Right lobe of liver (tissue), 6 donors: Measurements from ENCODE around the gene CAMTA1. TPM values are rescaled to one million over a fixed set of nuclear protein-coding genes. Genes with fewer than 3 reads are reported as not detected.

ENCODE experiments used
- ATAC-seq, 4 donors: fragments of 200-7000 bp; cut with Tn5 transposase; one replicate each; pipeline ENCODE4 v1.9.1; 2020; ENCODE audit warnings: mild to moderate bottlenecking in 4 of 4, moderate library complexity in 4 of 4
- DNase-seq, 3 donors: peaks; one replicate each; pipeline ENCODE4 v3.0.0-alpha.2; 2020
- H3K27ac ChIP-seq, 3 donors: fragments of 200-600 bp; one replicate each; pipeline ENCODE4 v1.8.0; 2022
- H3K27me3 ChIP-seq, 2 donors: fragments of 200-600 bp; one replicate each; pipeline ENCODE4 v1.8.0; 2022
- H3K36me3 ChIP-seq, 4 donors: fragments of 200-600 bp; sonication (generic) in 1 of 4; one replicate each; pipeline versions ENCODE4 v1.5.1 to v1.8.0; 2017 to 2022; ENCODE audit warnings: control low read depth in 1 of 4
- H3K4me1 ChIP-seq, 4 donors: fragments of 200-600 bp; sonication (generic) in 1 of 4; one replicate each; pipeline versions ENCODE4 v1.5.1 to v1.8.0; 2017 to 2022; ENCODE audit warnings: control low read depth in 1 of 4
- H3K4me3 ChIP-seq, 3 donors: fragments of 200-600 bp; one replicate each; pipeline ENCODE4 v1.8.0; 2022
- H3K9me3 ChIP-seq, 4 donors: fragments of 200-600 bp; sonication (generic) in 1 of 4; one replicate each; pipeline versions ENCODE4 v1.5.1 to v1.8.0; 2017 to 2022; ENCODE audit warnings: control low read depth in 1 of 4
- CTCF ChIP-seq, 4 donors: fragments of 200-600 bp in 3 of 4; fragments of 450-650 bp in 1 of 4; IDR thresholded peaks; one replicate each; pipeline versions ENCODE4 v1.5.1 to v1.8.0; 2016 to 2022; ENCODE audit warnings: antibody characterized with exemption in 4 of 4, mild to moderate bottlenecking in 2 of 4
- POLR2A ChIP-seq: fragments of 450-650 bp; IDR thresholded peaks from one replicate; pipeline ENCODE4 v1.6.1; 2017; ENCODE audit warnings: antibody characterized with exemption, mild to moderate bottlenecking
- WGBS: methylation state at CpG from one replicate; pipeline ENCODE4 v1.1.6; 2018; ENCODE audit warnings: low coverage, low lambda C conversion rate; ENCODE audit not compliant: insufficient coverage; ENCODE audit errors: missing lambda C conversion rate; 5-methylcytosine and 5-hydroxymethylcytosine counted together
- intact Hi-C, 2 donors: fragments of 100-400 bp; cut with DNase I; formaldehyde crosslinking; loops; one replicate each; pipeline versions ENCODE4 v1.11.2 to v1.14.1; 2022
- total RNA-seq, 6 experiments: library from RNA; depleted of rRNA in 2 of 6; stranded (reverse); fragments of >200 nt in 2 of 6; fragmentation: NEBNext Ultra II Directional in 3 of 6; extraction: Animal tissue kit (Norgen Biotek cat#: 25700) in 3 of 6; gene quantifications; one replicate each; pipeline versions ENCODE4 v1.1.0 to v1.2.4, GENCODE V29; 2016 to 2023
- donor health status: DM: no; HTN: yes; CAD: no.
- donor health status: DM: no; HTN: no; CAD: no.
- donor health status: DM: no; HTN: no; CAD: no.
- donor health status: DM: no; HTN: yes; CAD: no.
- donor health status: DM: no; HTN: yes; CAD: no.

Gene CAMTA1
- total RNA-seq, 6 experiments from 2014 or later, result 32.3 to 49.4 (median 37.2) TPM

DNA sequence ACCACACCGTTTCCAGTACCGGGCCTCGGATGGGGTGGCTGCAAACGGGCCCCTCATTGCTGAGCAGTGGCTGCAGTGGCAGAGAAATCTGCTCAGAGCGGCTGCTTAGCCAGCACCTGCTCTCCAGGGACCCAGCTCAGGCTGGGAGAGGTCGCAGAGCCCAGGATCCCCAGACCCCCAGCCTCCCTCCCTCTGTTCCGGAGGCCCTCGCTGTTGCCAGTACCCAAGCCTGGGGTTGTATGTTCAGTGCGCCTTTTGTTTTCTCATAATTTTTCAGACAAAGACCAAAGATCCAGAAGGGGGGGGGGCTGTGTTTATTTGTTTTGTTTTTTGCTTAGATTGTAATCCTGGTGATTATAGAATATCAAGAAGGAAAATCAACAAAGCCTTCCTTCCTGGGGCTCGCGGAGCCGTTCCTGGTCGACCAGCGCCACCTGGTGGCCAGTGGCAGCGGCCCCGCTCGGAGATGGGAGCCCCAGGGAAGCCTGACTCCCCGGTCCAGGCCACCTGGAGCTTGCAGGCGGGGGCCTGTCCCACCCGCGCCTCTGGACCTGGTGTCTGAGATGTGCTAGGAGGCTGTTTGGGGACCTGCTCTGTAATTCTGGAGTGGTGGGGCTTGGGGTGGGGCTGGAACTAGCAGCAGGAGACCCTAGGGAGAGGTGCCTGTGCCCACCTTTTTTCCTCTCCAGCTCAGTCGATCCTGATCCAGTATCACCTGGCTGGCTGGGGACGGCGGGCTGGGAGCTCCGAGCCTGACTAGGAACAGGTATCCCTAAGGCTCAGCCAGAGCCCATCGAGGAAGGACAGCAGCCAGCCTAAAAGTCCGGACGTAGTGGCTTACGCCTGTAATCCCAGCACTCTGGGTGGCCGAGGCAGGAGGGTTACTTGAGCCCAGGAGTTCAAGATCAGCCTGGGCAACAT is 862.0 kb downstream of the CAMTA1 start:
- intact Hi-C loops, result loop anchor here (10.0 kb wide), 4 partner anchors 192 to 922 kb away; no protein-coding TSS in a partner anchor
- 39% methylated on average over 10 of the region's 30 CpGs for WGBS
- no peak overlapping the region for H3K4me3 ChIP-seq
- H3K4me1 ChIP-seq, result peaks cover 0 to 24% (median 2%) of the 10 kb centered on the region in 4 donors
- ATAC-seq (peak; percentile 58 to 70 (median 68)), DNase-seq (peak; percentile 75 to 78 (median 78))
- no peaks in the 10 kb centered on the region for H3K36me3 ChIP-seq
- H3K27ac ChIP-seq, result no peak overlapping the region
- TF ChIP-seq POLR2A (no peak), CTCF (IDR thresholded peaks at IDR 0.05) (peak; percentile 88 to 91 (median 90))
- H3K9me3 ChIP-seq, result no peaks in the 10 kb centered on the region
- no peaks in the 10 kb centered on the region for H3K27me3 ChIP-seq

GRCh38 chr1:7648761-7649384 is 863.6 kb downstream of the CAMTA1 start:
- 40% methylated on average over 4 of the region's 14 CpGs for WGBS
- no peaks in the 10 kb centered on the region for H3K36me3 ChIP-seq
- DNase-seq (peak in 2 of 3 donors; percentile 62 to 83), ATAC-seq (peak; percentile 28 to 76 (median 56))
- TF ChIP-seq POLR2A, result no peak
- no peak for TF ChIP-seq CTCF (IDR thresholded peaks at IDR 0.05)
- peaks cover 0 to 24% (median 2%) of the 10 kb centered on the region in 4 donors for H3K4me1 ChIP-seq
- intact Hi-C loops, result loop anchor here (10.0 kb wide), 4 partner anchors 194 to 924 kb away; no protein-coding TSS in a partner anchor
- H3K27me3 ChIP-seq, result no peaks in the 10 kb centered on the region
- peak overlapping the region in 1 of 3 donors; percentile 27 for H3K27ac ChIP-seq
- no peak overlapping the region for H3K4me3 ChIP-seq
- H3K9me3 ChIP-seq, result no peaks in the 10 kb centered on the region

- no peak overlapping the region for H3K4me3 ChIP-seq
- H3K9me3 ChIP-seq, result no peaks in the 10 kb centered on the region
- H3K4me1 ChIP-seq, result peaks cover 0 to 15% (median 0%) of the 10 kb centered on the region in 4 donors
- intact Hi-C loops, result no loop called here
- no peak for ATAC-seq
- no peak for DNase-seq
- no peaks in the 10 kb centered on the region for H3K27me3 ChIP-seq
- no peak overlapping the region for H3K27ac ChIP-seq
- TF ChIP-seq CTCF (IDR thresholded peaks at IDR 0.05), result no peak
- TF ChIP-seq POLR2A, result no peak
- 38% methylated on average over 8 of the region's 11 CpGs for WGBS
- no peaks in the 10 kb centered on the region for H3K36me3 ChIP-seq
Observed at GRCh38 chr1:7650801-7651200, 865.5 kb downstream of the CAMTA1 start.

DNA sequence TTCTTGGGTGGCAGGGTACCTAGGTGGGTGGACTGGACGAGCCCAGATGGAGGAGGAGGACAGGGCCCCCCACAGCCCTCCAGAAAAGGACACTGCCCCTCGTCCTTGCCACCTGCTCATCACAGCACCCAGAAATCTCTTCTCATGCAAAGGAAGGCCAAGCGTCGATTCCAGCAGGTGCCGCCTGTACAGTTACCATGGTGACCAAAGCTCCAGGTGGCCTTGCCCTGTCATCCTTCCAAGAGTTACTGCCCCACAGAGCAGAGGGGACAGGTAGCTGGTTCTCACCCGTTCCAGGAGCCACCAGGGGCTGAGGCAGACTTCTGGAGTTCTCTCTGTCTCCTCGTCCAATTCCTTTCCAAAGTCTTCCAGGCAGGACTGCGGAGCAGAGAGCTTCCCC is 865.9 kb downstream of the CAMTA1 start:
- Histone ChIP-seq H3K36me3 (no peaks in the 10 kb centered on the region), H3K4me3 (no peak overlapping the region), H3K4me1 (peaks cover 0 to 13% (median 0%) of the 10 kb centered on the region in 4 donors), H3K27ac (no peak overlapping the region), H3K27me3 (no peaks in the 10 kb centered on the region), H3K9me3 (no peaks in the 10 kb centered on the region)
- no peak for ATAC-seq
- WGBS, result 69% methylated on average over 2 of the region's 8 CpGs
- intact Hi-C loops, result no loop called here
- TF ChIP-seq CTCF (IDR thresholded peaks at IDR 0.05), result no peak
- no peak for DNase-seq
